D341Med (cell line): ENCODE results near the gene PDZRN4.
A peak's percentile ranks its signal among the peaks of the same experiment; 100 is the strongest.
"Not testable (repeated sequence)": the region's sequence is repeated elsewhere in the genome, so short reads cannot be mapped to it uniquely, and the experiment has no call there.

ENCODE experiments used
- DNase-seq: peaks from one replicate; pipeline ENCODE4 v3.0.0; 2012; ENCODE audit warnings: low spot score

PDZRN4 gene

DNA sequence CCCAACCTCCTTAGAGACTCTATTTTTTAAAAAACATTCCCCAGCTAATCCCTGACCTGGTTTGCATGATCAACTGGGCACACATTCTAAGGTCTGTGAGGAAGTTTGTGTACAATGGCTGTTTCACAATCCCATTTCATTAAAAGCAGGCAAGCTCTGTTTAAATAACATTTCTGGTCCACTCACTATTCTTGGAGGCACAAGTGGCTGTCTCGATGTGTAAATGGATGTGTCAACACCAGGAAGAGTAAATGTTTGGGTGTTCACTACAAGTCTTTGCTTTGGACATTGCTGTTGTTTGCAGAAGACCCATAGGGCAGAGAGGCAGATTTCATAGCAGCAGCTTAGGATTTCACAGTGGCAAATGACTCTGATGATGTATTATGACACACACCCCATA lies 98.3 kb downstream of the PDZRN4 start:
- DNase-seq: no peak

DNA sequence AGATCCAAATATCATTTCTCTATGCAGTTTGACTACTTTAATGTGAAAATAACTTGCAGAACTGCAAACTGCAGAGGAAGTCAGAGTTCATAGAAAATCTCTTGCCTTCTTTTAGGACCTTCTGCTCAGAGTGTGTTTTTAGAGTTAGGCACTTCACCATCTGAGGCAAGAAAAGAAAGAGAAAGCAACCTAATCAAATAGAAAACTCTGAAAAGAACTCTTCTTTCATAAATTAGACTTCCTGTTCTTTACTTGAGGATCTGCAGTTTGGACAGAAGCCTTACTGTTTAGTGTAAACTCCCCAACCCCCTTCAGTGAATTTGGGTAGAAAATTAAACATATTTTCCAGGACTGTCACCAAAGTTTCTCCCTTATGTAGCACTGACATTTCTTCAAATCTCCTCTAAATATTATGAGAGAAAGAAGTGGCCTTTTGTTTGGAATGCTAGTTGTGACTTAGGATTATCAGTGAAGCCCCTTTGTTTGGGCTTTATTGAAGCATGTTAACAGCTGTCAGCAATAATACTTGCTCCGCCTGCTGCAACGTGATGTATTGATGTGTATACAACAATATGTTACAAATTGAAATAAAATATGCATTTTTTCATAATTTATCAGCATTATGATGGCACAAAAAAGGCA lies 99.5 kb downstream of the PDZRN4 start:
- DNase-seq: no peak

DNA sequence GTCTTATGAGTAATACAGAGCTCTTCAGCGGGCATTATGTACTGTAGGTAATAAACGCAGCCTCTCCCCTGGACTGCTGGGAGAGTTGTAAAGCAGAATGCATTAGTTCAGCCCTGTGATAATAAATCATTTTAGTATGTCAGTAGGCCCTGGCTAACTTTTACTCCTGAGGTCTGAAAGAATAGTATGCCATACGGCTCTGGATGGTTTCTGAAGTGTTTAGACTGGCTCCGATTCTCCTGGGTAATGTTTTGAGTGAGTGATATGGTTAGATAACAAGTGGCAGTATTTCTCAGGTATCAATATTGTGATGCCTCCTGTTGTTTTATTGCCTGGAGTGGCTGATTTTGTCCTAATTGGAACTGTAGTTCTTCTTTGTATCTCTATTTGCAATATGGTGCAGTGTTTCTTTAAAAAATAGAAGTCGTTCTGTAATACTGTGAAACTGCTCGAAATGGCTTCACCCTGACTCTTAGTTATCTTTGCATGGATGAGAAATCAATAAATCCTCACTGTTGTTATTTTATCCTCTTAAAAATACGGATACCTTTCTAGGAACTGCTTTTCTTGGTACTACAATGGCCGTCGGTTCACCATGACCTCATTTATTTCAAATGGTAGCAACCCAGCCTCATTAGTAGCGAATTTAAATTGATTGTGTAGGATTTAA lies 100.2 kb downstream of the PDZRN4 start:
- DNase-seq: no peak

DNA sequence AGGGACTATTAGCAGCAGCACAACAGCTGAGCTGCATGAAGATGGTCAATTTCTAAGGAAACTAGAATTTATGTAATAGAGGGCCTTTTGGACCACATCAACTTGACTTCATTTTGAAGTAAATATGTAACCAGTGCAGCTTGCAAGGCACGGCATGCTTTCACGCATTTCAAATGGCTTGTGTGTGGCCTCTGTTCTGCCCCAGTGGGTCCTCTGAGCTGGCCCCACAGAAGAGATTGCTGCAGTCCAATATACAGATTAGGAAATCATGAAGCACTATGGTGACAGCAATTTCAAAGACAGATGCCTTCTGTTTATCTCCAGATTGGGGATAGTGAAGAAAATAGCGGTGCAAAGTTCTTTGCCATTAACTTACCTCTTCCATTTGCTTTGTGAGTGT lies 101.4 kb downstream of the PDZRN4 start:
- DNase-seq: no peak

DNA sequence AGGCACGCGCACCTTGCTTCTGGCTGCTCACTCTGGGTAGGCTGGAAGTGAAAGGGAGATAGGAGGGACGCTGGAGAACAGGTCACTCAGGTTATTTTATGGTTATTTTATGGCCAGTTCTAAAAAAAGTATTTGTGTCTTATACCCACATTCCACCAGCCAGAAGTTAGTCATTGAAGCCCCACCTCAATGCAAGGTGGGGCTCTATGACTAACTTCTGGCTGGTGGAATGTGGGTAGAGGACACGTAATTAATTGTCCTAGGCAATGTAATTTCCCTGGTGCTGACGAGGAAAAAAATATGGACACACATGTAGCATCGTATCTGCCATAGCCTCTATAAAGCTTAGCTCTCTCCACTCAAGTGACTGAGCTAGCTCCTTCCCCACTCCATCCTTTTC lies 104.9 kb downstream of the PDZRN4 start:
- no peak for DNase-seq

DNA sequence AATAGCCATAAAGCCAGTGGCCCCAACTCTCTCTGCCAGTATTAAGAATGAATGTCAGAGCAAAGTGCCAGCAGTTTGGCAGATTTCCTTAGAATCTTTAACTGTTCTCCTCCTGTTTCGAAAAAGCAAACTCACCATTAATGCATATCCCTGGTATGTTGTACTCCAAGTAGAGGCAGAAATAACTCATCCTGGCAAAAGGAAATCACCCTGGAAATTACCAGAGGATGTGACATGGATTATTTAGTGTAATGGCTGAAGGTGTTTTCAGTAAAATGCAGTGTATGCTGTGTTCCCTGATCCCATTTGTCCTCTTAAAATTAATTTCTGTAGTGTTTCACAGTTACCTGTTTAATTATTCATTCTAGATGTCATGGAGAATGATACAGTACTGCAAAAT lies 105.3 kb downstream of the PDZRN4 start:
- no peak for DNase-seq

DNA sequence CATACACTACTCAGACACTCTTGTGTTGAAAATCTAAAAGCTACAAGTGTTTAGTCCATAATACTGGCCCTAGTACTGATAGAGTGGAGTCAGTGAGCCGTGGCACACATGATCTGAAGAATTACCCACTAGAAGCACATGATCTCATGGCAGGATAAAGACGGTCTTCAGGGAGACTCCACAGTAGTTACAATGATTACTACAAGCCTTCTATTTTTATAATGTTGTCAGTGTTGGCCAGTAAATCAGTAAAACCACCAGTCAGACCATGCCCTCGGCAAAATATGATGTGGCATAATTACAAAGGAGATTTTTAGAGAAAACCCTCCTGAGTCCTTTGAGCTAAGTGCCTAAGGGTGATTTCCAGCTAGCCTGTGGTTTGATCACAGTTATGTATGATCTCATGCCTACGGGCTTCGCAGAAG lies 114.9 kb downstream of the PDZRN4 start:
- DNase-seq: no peak

DNA sequence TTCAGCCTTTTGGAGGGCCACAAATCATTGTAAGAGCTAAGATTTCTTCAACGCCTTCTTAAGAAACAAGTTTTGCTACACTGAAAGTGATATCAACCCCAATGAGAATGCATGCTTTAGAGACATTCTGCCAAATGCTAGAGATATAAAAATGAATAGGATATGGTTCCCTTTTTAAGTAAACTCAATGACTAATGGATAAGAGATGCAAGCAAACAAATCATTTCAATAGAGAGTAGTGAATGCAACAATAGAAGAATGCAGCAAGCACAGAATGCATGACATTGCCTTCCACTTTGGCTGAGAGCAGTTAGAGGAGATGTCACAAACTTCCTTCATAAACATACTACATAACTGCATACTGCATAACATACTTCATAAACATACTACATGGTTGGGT lies 116.4 kb downstream of the PDZRN4 start:
- no peak for DNase-seq

DNA sequence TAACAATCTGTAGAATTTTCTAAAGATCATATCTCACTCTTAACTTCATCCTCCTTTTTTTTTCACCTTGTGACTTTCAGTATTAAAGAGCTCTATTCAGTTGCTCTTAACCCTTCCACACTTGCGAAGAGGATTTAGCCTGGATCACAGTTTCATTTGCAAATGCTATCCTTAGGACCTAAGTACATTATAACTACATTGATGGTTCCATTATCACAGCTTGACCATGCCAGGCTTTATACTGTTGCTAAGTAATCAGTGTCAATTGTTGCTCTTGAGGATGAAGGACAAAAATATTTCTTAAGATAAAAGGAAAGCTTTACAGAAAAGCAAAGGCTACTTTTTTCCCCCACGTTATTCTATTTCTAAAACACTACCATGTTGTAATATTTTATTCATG lies 122.2 kb downstream of the PDZRN4 start:
- DNase-seq: no peak

DNA sequence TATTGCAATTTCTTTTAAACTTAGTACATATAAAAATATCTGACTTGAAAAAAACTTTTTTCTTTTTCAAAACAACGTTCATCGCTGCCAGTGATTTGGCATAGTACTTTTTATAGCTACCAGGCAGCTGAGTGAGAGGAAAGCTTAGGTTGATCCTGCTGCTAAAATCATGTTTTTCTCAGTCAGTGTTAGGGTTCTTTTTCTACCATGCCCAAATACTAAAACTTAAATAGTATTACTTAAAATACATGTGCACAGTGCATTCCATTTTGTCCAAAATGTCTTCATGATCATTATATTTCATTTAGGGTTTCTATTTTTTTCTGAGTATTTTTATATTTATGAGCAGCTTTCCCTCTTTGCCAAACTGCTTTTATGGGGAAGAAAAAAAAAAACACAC lies 123.8 kb downstream of the PDZRN4 start:
- DNase-seq: no peak

DNA sequence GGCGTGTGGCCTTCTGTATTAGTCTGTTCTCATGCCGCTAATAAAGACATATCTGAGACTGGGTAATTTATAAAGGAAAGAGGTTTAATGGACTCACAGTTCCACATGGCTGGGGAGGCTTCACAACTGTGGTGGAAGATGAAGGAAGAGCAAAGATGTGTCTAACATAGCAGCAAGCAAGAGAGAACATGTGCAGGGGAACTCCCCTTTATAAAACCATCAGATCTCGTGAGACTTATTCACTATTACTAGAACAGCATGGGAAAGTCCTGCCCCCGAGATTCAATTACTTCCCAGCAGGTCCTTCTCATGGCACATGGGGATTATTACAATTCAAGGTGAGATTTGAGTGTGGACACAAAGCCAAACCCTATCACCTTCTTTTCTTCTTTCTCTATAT lies 124.3 kb downstream of the PDZRN4 start:
- not testable (repeated sequence) for DNase-seq

DNA sequence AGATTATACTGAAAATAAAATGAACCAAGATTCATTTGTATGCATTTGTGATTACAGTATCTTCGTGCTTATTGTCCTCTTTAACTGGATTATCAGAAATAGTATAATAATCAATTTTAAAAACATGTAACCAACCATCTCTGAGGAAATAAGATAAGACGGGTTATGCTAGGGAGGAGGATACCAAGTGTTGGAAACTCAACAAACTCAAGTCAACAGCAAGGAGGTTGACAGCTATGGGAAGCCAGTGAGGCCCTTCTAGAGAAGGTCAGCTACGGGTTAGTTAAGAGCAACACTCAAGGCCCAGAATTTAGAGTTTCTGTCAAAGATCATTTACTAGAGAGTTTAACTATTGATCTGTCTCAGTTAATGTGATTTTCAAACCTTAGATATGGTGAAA lies 137.2 kb downstream of the PDZRN4 start:
- no peak for DNase-seq

DNA sequence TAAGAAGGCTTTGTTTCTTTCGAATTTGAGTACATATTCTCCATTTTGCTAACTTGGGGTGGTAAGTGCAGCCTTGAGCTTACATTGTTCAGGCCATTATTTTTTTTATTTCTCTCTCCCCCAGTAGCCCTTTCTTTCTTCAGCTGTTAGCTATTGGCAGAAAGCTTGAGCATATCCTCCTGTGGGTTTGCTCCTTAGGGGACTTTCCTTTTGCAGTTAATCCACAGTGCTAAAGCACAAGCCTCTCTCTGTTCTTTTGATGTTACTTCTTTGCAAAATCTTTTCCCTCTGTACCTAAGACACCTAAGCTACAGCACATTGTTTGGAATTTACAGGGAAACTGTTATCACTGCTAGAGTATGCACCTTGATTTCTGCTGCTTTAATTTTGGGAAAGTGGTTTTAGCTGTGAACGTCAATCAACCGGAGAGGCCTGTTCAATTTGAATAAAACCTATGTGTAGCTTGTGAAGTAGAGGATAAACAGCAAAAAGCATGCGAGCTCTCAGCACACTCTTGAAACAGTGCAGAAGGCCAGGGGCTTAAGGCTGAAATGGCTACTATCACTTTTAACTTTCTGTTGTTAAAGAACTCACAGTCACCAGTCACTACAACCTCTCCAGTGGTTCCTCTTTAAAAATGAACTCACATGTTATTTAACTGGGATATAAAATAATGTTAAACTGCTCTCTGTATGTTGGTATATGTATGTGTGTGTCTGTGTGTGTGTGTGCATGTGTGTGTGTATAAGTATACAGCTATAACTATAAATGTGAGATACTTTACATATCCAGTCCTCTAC lies 139.2 kb downstream of the PDZRN4 start:
- DNase-seq: no peak

DNA sequence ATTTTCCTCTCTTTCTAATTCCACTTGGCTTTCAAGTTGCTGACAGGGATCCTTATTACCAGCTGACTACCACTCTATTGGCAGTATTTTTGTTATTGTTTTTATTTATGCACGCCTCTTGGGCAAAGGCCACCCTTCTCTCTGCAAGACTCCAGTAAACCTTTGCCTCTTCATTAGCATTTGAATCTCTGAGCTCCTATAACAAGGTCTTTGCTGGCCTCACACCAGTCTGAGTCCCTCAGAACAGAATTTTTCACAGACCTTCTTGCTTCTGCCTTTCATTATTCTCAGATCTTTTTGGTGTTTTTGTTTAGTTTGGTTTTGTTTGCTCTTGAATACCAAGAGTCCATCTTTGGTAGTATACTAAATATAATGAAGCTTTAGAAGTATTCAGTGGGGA lies 145.9 kb downstream of the PDZRN4 start:
- DNase-seq: no peak

DNA sequence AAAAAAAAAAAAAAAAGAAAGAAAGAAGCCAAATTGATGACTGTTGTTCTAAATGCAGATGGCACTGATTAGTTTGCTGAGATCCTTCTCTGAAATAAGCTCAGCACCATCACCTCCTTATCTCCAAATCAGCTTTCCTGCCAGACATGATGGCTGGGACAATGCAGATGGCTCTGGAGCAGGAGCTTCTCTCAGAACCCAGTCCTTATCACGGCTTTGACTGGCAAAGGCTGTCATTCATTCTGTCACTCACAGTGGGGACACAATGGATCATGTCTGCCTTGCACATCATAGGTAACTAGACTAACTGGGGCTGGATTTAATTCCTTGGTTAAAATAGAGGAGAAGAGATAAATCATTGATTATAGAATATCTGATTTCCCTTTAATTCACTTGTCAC lies 146.3 kb downstream of the PDZRN4 start:
- DNase-seq: no peak

DNA sequence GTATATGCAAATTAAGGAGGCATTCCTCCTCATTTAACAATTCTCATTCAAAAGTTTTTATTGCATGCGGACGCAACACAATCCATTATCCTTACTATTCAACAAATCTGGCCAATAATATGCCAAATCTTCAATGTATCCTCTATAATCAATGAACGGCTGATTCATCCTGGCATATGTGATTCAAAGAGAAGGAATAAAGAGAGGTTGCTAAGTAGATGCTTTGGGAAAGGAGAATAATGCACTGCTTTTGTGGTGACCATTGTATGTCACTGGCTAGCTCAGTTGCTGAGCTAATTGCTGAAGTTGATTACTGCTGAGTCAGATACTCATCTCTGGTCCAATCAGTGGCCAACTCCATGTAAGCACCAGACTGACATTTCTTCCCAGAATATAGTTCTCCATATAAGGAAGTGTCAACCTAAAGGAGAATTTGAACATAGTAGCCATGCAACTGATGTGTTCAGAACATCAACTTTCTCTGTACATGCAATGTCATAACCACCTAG lies 148.0 kb downstream of the PDZRN4 start:
- no peak for DNase-seq

DNA sequence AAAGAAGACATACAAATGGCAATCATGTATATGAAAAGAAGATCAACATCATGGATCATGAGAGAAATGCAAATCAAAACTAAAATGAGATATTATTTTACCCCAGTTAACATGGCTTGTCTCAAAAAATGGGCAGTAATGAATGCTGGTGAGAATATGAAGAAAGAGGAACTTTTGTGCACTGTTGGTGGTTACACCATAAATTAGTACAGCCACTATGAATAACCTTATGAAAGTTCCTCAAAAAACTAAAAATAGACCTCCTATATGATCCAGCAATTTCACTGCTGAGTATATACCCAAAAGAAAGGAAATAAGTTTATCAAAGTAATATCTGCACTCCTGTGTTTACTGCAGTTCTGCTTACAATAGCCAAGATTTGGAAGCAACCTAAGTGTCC lies 151.7 kb downstream of the PDZRN4 start:
- DNase-seq: no peak

DNA sequence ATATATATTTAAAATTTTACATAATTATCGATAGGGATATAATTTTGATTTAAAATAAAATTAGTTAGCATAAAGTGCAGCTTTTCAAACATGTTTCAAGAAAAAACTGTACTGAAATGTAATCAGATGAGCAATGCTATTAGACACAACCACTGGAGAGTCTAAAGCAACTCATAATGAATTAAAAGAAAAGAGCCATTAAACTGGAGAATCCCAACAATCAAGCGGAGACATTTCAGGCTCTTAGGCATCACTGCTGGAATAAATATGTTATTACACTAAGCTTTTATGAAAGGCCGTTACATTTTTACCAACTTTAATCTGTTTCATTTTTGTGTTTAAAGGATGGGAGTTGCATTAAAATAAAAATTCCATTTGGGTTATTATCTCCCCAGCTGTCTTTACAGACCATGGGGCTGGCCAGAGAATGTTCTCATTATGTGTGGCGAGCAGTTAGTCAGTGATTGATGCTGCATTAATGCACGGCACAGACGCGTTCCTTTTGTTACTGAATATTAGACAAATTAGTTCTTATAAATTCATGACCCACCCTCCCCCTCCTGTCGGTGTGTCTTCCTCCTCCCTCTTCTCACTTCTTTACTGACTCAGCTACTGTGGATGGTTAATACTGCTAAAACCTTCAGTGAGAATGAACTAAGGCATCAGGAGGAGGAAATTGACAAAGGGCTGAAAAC lies 156.8 kb downstream of the PDZRN4 start:
- DNase-seq: no peak

DNA sequence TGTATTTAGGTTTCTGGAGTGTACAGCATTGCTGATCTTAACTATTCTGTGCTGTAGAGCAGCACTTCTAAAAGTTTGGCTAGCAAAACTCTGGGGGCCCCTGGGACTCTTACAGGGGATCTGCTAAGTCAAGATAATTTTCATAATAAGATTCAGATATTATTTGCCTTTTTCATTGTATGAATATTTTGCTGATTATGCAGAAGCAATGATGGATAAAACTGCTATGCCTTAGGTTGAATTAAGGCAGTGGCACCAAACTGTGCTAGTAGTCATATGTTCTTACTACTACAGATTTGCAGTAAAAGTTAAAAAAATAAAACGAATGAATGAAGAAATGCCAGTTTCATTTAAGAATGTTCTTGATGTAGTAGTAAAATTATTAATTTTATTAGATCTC lies 160.1 kb downstream of the PDZRN4 start:
- DNase-seq: no peak

DNA sequence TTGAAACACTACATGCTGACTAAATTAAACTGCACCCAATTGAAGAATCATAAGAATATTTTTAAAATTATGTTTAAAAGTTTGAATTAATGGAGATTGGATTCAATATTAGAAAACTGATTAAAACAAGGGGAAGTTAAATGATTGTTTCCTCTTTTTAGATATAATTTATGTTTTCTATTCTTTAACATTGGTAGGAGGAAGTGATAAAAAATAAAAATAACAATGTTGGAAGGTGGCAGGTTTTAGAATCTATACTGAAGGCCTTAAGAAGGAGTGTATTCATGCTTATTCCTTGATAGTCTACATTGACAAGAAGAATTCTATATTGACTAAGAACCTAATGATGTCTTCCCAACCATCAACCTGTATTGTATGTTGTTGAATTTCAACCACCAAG lies 168.1 kb downstream of the PDZRN4 start:
- DNase-seq: no peak

DNA sequence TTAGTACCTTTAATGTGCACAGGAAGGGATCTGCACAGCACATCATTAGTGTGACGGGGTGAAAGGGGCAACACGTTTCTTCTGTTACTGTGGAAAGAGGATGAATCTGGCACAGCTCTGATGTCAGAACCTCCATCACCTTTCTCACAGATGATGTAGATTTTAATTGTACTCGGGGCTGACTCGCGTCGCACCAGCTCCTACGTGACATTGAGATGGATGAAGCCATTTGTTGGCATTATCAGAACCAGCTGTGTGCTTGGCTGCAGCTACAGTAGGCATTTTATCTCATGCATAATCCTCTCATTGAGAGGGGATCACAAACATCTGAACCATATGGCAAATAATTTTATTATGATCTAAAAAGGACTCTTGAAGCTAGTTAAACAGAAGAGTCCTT lies 173.6 kb downstream of the PDZRN4 start:
- DNase-seq: peak; percentile 61

DNA sequence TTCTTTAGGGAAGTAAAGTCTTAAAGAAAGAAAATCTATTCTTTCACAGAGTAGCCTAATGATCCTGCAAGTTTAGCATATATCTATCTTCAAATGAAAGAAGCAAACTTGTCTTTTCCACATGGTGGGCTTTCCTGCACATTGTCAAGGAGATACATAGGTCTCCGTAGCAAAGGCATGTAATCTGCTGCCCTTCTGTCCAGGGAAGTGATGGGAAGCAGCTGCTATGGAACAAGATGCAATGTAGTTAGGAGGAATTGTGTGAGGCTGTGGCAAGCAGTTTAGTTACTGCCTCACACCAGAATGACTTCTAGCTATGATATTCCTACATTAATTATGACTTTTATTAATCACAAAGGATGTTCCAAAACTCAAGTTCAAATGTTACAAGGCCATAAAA lies 174.4 kb downstream of the PDZRN4 start:
- DNase-seq: no peak

DNA sequence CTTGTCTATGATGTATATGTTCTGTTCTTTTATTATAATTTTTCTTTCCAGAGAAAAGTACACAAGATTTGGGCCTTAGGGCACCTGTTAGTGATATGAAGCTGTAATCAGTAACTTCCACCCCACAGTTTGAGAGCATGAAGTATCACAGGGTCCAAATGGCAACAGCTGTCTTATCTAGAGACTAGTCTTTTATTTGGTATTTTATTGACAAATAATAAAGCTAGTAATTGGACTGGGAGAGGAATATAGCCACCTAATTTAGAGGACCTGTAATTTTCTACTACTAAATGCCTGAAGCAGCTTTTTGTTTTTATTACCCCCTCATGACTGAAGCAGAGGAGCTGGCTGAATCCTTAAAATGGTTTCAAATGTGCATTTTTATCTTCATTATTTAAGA lies 174.8 kb downstream of the PDZRN4 start:
- DNase-seq: no peak
